Subcutaneous adipose tissue (tissue), 4 donors: ENCODE measurements around the gene MRPL10. TPM values are rescaled to one million over a fixed set of nuclear protein-coding genes. Genes with fewer than 3 reads are reported as not detected.

Experiments
- total RNA-seq, 4 donors: library from RNA; depleted of rRNA; stranded (reverse); fragments of >200 nt; gene quantifications; one replicate each; pipeline ENCODE4 v1.1.0, GENCODE V29; 2016
- TF ChIP-seq, protein P1 (sequence below): fragments of 450-650 bp; IDR thresholded peaks from one replicate; pipeline ENCODE4 v1.5.1; 2016; ENCODE audit warnings: low read depth, mild to moderate bottlenecking, control low read depth, antibody characterized with exemption, moderate library complexity

MRPL10 gene
- total RNA-seq, 4 donors from 2014 or later: 29.3 to 54.3 (median 34.1) TPM

DNA sequence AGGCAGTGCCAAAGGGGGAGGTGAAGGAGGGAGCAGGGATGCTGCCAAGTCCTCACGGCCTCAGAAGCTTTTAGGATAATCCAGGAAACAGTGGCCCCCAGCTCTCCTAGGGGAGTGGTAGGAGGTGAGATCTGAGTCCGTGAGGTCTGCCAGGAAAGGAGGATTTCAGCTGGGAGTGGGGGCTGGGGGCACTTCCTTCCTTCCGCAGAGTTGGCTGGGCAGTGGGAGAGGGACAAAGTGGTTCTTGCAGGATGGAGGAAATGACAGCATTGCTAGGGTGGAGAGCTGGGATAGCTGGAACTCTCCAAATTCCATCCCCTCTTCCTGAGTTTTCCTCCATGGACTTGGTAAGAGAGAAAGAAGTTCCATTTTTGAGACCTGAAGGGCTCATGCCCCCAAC is 24.4 kb upstream of the MRPL10 start:
- TF ChIP-seq, protein P1, sequence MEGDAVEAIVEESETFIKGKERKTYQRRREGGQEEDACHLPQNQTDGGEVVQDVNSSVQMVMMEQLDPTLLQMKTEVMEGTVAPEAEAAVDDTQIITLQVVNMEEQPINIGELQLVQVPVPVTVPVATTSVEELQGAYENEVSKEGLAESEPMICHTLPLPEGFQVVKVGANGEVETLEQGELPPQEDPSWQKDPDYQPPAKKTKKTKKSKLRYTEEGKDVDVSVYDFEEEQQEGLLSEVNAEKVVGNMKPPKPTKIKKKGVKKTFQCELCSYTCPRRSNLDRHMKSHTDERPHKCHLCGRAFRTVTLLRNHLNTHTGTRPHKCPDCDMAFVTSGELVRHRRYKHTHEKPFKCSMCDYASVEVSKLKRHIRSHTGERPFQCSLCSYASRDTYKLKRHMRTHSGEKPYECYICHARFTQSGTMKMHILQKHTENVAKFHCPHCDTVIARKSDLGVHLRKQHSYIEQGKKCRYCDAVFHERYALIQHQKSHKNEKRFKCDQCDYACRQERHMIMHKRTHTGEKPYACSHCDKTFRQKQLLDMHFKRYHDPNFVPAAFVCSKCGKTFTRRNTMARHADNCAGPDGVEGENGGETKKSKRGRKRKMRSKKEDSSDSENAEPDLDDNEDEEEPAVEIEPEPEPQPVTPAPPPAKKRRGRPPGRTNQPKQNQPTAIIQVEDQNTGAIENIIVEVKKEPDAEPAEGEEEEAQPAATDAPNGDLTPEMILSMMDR: no peak

DNA sequence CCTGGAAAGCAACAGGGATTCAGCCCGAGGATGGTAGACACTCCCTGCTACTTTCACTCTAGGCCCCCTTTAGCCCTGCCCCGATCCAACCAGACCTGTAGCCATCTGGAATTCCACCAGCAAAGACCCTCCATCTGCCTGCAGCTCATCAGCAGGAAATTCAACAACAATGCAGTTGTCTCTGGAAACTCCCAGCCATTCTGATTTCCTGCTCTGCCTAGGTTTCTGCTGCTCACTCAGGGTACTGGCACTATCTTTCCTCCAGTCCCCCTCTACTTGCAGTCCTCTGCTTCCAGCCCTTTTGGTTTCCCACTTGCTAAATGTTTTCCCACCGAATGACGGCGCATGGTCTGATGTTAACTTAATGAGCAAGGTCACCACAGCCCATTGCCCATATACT is 22.3 kb upstream of the MRPL10 start:
- TF ChIP-seq, protein P1: no peak

DNA sequence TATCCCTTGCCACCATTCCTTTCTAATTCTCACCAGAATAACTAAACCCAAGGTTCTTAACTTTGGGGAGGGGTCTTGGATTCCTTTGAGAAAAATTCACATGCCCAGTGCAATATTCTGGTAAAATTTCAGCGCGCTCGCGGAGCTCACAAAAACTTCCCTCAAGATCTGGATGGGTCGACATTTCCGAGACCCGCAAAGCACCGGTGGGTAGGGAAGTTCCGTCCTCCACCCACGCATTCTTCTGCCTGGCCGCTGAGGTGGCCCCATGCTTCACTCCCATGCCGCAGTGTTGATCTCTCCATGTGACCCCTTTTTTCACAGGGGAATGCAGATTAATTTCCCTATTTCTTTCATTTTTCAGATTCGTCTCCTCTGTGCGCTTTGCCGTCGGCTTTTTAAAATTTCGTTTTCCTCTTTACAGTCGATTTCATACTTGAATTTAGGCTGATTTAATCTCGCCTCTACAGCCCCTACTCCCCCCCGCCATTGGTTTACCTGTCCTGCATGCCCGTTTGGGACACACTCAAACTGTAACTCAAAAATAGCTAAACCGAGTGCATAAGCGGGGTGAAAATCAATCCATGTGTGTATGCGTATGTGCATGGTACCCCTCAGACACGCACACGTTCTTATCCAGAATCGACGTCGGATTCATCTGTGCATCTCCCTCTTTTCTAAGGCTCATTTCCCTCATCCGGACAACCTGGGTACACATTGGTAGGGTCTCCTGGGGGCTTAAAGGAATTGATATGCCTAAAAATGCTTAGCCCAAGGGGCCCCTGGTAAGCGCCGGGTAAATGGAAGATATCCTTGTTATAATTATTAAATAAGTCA is 21.0 kb upstream of the MRPL10 start:
- TF ChIP-seq, protein P1: no peak

DNA sequence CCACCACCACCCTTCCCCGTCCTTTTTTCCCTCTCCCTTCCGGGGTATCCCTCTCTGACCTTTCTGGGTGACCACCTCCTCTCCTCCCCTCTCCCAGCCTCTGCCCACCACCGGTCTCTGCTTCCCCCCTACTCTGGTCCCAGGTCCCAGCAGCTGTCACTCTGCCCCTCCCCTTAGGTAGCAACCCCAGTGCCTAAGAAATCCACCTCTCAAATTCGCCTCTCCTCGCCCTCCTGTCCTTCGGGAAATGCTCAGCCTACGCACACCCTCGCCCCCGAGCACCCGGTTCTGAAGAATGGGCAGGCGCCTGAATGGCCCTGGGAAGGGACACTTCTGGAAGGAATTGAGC is 20.4 kb upstream of the MRPL10 start:
- TF ChIP-seq, protein P1: no peak

DNA sequence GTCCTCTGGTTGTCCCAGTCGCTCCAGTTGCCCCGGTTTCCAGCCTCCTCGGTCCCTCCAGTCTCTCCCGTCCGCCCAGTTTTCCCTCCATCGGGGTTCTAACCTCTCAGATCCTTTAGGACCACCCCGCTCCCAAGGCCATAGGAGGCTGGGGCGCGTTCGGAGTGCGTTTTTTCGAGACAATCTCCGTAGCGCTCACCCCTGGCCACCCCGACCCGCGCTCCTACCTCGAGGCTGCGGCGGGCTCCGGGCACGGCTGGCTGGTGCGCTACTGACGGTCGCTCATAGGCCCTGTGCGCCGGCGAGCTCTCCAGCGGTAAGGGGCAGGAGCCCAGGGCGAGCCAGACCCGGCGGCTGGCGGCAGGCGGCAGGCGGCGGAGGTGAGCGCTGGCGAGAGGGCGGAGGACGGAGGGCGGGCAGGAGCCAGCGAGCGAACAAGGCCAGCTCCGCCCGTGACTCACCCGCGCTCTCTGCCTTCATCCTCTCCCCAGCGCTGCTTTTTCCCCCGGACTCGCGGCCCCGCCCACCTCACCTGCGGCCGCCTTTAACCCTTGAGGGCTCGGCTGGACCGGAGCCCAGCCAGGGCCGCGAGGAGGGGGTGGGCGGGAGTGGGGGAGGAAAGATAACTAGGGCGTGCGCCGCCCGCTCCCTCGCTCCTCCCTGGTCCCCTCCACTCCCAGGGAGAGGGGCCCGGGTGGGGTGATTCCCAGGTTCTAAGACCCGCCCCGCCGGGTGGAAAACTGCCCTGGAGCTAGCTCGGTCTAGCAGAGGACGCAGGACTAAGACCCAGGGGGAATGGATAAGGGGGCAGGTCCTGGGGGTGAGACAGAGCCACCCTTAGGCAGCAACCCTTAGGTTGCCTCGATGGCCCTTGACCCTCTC is 19.6 kb upstream of the MRPL10 start, which contains the start of gene SP6:
Gene SP6 (minus strand): TSS at position 472 of the 882 bp plus-strand sequence. CDS start 2,734 bp downstream, outside the sequence.
- TF ChIP-seq, protein P1: no peak

DNA sequence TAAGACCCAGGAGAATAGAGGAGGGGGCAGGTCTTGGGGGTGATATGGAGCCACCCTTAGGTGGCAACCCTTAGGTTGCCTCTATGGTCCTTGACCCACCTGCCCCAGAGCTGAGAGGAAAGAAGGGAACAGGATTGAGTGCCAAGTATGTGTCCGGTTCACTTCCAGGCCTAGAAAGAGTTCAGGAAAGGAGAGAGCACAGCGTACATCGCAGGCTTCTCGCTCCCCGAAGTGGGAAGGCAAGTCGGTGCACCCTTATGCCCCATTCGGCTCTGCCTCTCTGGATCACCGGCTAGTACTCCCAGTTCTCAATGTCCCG is 19.0 kb upstream of the MRPL10 start:
- TF ChIP-seq, protein P1: no peak

DNA sequence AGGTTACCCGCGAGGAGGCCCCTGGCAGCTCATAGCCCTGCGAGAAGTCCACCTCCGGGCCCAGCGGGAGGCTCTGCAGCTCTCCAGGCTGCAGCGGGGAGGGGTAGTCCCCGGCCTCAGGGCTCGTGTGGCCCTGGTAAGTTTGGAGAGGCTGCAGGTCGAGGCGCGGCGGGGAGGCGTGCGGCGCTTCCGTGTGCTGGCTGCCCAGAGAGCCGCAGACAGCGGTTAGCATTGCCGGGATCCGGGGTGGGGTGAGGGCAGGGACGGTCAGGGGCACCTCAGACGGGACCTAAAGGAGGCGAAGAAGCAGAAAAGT is 16.8 kb upstream of the MRPL10 start:
- TF ChIP-seq, protein P1: no peak
